SK-N-SH (cell line): Measurements from ENCODE around the gene STK32A.

Source experiments
- CTCF ChIP-seq: fragments of 200-600 bp; sonication (generic); IDR thresholded peaks from 2 replicates; pipeline ENCODE4 v1.6.1; 2017; ENCODE audit warnings: antibody characterized with exemption, mild to moderate bottlenecking, moderate library complexity
- POLR2AphosphoS5 ChIP-seq: IDR thresholded peaks from 2 replicates; pipeline ENCODE4 v1.6.1; 2012; ENCODE audit warnings: low read depth, low read length
- RAD21 ChIP-seq: IDR thresholded peaks from 2 replicates; pipeline ENCODE4 v1.6.1; 2012; ENCODE audit warnings: mild to moderate bottlenecking, low read length
- REST ChIP-seq: IDR thresholded peaks from 2 replicates; pipeline ENCODE4 v1.6.1; 2012; ENCODE audit warnings: mild to moderate bottlenecking, low read depth, low read length, moderate library complexity
- TAF1 ChIP-seq: IDR thresholded peaks from 2 replicates; pipeline ENCODE4 v1.6.1; 2012; ENCODE audit warnings: low read depth, mild to moderate bottlenecking, low read length, moderate library complexity, borderline replicate concordance
- USF2 ChIP-seq: fragments of 150-350 bp; IDR thresholded peaks from 2 replicates; pipeline ENCODE4 v1.6.1; 2017; ENCODE audit warnings: antibody characterized with exemption, low read length, low read depth, borderline replicate concordance
- ZBTB33 ChIP-seq: IDR thresholded peaks from 2 replicates; pipeline ENCODE4 v1.4.0; 2012; ENCODE audit warnings: low read depth, borderline replicate concordance

GRCh38 chr5:147303251-147303650, 68.4 kb downstream of the STK32A start:
- TF ChIP-seq POLR2AphosphoS5 (no peak), TAF1 (no peak), CTCF (no peak), RAD21 (no peak), ZBTB33 (no peak), REST (no peak), USF2 (no peak)
